GM21390 (cell line): ENCODE measurements around the gene TXNIP.

ENCODE experiments used
- ATAC-seq: cut with Tn5 transposase; IDR thresholded peaks from one replicate; pipeline ENCODE4 v1.9.1; 2021; ENCODE audit not compliant: unreplicated experiment

TXNIP gene

DNA sequence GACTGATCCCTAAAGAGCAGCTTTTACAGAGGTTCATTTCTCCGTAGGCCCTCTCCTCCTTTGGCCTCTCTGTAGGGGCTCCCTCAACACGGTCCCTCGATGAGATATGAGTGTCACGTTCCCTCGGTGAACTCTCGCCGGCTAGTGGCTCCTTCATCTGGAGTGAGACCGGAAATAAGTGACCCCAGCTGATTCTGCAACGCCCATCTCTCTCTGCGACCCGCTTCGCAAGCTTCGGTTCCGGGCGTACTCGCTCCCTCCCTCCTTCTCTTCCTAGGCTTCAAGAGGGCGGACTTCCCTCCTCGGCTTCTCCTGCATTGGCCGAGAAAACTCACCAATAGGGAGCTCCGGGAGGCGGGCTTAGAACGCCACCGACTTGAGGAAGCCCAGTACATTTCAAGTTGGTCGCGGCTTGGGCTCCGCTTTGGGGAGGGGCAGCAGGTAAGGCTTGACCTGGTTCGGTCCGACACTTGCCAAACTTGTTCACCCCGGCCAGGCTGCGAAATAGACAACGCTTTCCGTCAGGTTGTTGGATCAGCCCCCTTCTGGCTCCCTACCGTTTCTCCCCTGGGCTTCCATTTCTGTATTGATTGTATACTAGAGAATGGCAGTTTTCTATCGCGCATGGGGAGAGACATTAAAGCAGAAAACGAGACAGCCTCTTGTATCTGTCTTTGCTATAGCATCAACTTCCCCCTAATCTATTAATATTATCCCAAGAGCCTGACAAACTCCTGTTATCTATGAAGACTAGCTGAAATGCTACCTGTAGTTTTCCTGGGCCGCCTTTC lies 31.9 kb downstream of the TXNIP start, which contains the start of the genes ANKRD34A and POLR3GL:
ANKRD34A (minus strand) TSS at position 248 of the 791 bp plus-strand sequence. CDS start 2,816 bp downstream, outside the sequence.
POLR3GL (plus strand) TSS at position 363 of the 791 bp plus-strand sequence. CDS start 10,176 bp downstream, outside the sequence.
- peak; percentile 84 for ATAC-seq

DNA sequence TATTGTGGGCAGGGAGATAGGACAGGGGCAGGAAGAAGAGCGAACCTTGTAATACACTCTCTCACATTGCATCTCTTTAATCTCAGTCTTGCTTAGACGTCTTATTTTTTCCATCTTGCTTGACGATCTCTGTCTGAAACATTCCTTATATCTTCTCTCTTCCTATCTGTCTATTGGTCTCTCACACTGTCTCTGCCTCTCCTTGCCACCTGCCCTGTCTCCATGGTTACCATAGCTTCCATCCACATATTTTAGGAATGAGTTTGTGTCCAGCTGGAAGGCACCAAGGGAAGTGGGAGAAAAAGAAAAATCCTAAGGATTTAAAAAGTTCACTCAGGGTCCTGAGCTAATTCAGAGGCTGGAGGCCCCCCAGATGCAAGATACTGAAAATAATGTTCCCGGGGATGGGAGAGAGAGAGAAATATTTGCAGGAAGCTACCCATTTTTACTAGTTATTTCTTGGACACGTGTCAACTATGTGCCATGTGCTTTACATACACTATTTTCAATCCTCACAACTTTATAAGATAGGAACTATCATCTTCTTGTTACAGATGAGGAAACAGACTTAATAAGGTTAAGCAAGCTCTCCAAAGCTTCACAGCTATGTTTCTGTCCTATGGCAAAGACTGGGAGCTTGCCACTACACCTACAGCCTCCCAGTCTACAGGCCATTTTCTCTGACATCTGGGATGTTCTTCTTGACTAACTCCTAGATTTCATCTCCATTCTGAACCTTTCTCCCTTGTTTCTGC lies 32.9 kb downstream of the TXNIP start:
- ATAC-seq: no peak

DNA sequence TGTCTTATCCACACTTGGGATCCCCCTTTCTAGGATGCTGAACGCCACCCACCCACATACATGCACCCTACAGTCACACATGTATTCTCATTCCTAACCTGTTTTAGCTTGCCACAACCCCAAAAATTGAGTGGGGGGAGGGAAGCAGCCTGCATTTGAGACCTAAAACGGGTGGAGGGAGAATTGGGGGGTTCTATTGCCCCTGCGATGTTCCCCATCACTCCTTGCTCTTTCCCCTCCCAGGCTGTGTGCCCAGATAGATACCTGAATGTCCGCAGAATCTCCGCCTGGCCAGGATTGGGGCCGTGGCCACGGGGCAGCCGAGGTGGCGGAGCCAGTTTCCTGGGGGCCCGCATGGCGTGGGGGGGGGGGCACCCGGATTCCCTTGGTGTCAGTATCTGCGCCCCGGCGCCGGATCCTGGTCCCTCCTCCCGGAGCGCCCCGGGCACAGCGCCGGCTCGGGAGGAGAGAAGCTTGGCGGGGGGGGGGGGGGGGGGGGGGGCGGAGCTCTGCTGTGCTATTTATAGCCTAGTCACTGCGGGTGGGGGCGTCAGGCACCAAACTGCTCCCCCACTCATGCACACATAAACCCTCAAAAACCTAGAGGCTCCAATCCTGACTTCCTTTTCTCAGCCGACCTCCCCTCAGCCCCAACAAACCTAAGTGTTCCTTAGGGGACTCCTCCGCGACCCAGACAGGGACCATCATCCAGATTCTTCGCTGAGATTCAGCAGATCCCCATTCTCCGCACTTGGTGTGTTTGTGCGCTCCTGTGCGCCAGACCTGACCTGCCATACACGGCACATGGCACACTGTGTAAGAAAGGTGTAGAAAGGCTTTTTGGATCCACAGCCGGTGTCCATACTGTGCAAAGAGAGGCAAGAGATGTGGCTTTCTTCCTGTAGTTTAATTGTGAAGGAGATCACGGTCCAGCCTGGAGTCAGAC lies 33.9 kb downstream of the TXNIP start:
- no peak for ATAC-seq

DNA sequence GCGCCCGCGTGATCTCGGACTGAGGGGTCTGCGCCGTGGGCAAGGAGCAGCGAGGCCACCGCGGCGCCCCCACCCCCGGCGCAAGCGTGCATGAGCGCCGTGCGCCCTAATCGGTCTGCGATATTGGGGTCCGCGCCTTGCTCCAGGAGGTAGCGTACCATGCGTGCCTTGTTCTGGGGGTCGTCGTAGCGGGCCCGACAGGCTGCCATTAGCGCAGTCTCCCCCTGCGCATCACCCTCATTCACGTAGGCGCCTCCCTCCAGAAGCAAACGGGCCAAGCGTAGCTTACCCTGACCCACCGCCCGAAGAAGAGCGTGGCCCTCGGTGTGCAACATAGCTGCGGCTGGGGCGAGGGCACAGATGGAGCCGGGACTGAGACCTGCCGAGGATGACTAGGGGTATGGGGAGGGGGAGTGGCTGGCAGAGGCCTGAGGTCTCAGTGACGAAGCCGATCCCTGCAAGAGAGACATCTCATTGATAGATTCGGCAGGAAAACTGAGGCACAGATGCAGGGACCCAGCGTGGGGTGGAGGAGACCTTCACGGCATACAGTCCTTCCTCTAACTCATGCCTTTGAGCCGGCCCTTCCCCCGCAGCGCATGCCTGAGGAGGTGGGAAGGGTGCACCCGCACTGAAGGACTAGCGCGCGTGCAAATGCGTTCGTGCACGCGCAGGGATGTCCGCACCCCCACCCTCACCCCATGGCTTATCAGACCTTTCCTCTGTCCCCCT lies 34.8 kb downstream of the TXNIP start:
- ATAC-seq: no peak

DNA sequence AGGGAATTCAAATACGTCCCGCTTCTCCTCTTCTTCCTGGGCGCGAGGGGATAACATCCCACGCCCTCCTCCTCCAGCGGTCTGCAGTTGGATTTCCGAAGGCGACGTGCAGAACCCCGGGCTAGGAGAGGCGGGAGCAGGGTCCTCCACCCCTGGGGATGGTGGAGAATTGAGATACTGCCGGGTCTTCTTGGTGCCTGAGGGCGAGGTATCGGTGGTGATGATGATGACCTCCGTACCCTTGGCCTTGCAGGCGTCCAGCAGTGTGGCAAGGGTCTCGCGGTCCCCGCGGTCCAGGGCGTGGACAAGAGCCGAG lies 35.3 kb downstream of the TXNIP start:
- no peak for ATAC-seq

DNA sequence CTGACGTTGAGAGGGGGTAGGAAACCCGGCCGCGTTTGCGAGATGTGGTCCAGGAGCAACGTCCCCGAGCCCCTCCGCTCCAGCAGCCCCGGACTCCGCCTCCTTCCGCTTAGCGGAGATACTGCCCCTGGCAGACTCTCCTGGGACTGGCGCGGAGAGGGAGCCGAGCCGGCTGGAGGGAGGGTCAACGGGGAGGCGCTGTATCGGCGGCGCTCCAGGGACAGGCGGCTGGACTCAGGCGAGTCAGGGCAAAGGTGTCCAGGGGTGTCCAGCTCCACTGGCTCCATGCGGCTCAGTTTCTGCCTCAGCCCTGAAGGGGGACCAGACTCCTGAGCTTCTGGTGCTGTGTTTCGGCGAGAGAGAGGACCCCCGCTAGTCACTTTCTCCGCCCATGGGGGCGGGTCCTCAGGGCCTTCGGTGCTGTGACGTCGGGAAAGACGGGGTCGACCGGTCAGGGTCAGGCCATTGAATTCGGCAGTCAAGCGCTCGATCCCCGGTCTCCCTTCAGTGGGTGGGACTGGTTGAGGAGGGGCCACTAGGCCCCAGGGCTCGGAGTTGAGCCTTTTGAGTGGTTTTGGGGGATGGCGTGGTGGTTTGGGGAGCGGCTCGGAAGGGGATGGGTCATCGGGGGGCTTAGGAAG lies 35.8 kb downstream of the TXNIP start:
- ATAC-seq: no peak

DNA sequence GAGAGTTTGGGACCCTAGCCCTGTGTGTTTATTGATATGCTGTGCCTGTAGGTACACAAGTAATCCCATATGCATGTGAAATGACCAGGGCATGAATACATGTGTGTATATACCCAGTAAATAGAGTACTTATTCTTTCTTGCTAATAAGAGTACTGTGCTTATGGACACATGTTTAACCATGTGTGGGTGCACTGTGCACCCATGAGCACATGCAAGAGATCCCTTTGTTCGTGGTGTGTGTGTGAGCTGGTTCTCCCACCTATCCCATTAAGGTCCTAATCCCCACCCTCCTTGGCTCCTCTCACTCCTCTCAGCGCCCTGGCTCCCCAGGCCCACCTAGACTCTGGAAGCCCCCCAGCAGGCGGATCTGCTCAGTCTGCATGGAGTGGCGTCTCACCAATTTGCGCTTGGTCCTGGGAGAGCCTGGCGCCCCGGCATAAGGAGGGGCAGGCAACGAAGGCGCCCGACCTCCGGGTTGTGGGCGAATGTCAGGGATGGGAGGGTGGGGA lies 36.4 kb downstream of the TXNIP start:
- ATAC-seq: no peak

DNA sequence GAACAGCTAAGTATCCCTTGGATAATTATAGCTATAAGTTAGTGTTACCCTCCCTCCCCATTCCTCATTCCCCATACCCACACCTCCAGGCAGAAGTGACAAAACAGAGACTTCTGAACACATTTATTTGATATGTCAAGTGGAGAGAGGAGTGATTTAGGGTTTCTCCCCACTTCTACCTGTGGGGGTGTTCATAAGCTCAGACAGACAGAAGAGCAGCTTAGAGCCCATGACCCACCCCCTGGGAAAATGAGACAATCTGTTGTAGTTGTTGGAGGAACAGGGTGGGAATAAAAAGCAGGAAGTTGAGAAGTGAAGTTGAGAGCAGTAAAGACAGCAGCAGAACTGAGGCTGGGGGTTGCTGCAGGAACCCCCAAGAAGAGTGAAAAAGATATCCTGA lies 37.0 kb downstream of the TXNIP start:
- no peak for ATAC-seq

DNA sequence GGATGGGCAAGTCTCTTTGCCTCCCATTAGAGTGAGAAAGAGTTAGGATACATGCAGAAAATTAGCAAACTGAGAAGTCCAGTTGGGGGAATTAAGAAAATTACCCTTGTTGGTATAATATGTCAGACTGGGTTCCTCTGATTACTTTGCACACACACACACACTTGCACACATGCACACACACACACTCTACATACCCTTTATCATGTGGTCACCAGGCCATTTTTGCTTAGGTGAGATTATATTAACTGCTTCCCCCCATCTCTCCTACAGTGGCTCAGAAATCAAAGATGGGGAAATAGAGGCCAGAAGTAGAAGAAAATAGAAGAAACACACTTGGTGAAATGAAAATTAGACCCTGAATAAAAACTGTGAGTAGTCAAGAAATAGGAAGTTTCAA lies 37.6 kb downstream of the TXNIP start:
- ATAC-seq: no peak

DNA sequence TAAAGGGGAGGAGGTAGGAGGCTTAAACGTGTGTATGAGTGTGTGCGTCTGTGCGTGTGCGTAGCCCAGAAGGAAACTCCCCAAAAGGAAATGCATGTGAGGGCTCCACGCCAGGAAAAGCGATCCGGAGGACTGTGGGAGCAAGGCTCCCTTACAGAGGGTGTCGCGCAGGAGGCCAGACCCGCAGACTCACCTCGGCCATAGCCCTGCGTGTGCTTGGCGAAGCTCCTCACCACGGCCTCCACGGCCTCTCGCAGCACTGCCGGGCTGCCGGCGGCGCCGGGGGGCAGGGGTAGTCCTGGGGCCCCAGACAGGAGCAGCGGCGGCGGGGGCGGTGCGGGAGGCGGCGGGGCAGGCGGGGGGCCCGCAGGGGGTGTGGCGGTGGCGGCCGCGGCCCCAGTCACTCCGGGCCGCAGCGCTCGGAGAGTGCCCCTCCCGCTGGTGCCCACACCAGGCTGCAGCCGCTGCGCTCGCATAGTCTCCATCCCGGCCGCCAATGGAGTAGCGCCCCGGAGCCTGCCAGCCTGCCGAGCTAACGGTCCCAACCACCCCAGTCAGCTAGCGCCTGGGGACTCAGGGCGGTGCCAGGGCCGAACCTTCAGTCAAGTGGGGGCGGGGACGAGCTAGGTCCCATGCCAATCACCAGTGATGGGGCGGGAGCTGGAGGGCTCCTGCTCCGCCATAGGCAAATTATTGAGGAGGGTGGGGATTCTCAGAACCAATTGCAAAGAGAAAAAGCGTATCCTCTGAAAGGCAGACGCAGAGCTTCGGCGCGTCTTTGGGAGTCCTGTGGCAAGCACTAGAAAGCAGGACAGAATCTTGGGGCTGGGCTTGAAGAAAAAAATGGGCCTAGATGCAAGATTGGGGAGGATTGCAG lies 38.7 kb downstream of the TXNIP start, which contains the start of gene LIX1L:
LIX1L (minus strand) TSS at position 575 of the 877 bp plus-strand sequence; CDS start at position 485, 90 bp downstream.
- peak; percentile 83 for ATAC-seq

DNA sequence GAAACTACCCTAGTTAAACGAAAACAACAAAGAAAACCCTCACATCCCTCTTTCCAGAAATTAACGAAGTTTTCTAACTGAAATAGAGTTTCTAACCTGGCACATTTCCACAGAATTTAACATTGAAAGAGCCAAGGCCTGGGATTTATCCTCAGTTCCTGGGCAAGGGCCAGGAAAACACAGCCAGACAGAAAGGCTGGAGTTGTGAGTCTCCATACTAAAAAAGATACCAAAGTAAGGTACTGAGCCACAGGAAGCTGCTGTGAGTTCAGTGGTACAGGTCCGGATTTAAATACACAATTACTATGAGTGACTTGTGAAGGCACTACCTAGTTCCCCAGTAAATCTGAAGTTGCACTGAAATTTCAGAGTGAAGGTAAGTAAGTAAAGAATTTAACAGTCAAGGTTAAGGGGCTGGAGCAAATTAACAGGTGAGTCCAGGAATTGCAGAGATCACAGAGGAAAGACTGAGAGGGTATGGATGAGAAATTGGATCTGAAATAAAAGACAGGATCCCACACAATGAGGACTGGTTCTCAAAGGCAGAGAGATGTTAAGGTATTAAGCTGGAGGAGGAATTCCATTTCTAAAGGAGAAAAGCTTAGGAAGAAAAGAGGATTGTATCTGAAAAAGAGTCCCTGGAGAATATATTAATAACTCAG lies 39.5 kb downstream of the TXNIP start:
- ATAC-seq: no peak

DNA sequence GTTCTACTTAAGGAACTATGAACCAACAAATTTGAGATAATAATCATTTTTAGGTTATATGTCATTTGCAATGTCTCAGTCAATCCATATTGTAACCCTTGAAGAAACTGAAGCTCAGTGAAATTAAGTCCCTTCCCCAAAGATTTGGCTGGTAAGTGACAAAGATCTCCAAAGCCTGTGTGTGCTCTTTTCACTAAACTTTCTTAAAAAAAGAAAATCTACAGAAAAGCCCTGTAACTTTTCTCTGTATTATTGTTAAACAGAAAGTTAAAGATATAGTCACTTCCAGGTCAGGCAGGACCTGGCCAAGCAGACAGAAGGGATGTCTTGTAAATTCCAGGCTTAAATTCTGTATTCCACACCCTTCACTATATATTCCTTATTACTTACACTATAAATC lies 40.0 kb downstream of the TXNIP start:
- no peak for ATAC-seq

DNA sequence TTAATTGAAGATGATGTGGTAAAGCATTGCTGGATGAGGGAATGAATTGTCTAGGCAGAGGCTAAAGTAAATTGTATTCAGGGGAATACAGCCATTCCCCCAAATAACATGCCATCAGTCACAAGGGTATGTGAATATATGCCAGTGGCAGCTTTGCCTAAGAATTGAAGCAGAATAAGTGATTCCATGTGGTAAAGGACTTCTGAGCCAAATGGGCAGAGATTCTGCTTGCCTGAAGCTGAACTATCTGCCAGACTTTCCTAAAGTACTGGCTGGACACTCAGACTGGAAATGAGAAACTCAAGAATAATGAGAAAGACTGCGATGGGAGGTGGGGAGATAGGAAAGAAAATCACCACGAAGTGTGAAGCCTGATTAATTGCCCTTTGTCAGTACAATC lies 40.9 kb downstream of the TXNIP start:
- no peak for ATAC-seq

DNA sequence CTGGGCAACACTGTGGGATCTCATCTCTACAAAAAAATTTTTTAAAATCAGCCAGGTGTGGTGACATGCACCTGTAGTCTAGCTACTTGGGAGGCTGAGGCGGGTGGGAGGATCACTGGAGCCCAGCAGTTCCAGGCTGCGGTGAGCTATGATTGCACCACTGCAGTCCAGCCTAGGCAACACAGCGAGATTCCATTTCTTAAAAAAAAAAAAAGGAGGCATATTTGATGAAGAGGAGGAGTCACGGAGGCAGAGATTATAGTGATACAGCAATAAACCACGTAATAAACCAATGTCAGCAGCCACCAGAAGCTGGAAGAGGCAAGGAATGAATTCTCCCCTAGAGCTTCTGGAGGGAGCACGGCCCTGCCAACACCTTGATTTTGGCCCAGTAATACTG lies 42.5 kb downstream of the TXNIP start:
- ATAC-seq: no peak

DNA sequence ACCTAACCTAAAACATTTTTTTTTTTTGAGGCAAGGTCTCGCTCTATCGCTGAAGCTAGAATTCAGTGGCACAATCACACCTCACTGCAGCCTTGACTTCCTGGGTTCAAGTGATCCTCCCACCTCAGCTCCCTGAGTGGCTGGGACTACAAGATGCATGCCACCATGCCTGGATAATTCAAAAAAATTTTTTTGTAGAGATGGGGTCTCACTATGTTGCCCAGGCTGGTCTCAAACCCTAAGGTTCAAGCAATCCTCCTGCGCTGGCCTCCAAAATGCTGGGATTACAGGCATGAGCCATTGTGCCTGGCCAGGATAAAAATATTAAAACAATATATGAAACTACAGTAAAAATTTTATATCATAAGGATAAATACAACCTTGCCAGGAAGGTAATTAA lies 43.5 kb downstream of the TXNIP start:
- no peak for ATAC-seq

DNA sequence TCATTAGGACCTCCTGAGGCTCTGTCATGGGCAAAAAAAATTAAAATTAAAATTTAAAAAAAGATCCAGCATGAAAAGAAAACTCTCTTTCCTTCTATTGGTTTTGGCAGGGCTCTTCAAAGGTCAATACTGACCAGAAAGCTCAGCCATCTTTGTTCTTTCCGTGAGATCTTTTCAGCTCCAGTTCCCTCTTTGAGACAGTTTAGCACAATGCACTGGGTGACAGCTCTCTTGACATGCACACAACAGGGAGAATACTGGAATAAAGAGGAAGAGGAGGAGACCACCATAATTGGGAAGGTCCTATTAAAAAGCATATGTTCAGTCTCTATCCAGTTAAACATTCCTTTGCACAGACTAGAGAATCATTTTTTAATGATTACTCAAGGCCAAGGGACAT lies 44.9 kb downstream of the TXNIP start:
- ATAC-seq: no peak

DNA sequence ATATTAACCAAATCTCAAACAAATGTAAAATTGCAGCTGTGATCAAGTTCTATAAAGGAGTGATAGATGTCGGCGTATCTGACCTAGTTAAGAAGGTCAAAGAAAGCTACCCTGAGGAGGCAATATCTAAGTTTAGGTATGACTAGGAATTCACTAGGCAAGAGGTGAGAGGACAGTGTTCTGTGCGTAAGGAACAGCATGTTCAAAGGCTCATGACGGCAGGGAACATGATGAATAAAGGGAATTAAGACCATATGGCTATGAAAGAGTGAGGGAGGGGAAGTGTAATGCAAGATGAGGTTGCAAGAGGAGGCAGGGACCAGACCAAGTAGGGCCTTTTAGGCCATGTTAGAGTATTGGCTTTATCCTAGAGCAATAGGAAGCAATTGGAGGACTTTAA lies 47.2 kb downstream of the TXNIP start:
- ATAC-seq: no peak

DNA sequence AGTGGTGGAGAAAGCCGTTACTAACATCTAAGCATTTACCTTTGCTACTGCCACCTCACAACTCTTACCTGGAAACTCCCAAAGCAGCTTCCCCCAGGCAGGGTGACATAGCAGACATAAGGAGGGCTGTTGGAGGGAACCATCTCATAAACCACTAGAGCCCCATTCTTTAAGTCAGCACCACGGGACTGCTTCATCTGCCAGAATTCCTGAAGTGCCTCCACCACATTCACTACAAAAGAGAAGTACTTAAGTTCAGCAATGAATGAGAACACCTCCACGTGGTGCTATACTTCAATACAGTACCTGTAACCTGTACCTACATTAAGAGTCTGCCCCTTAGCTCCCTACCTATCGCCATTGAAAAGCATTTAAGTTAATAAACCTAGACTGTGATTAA lies 48.8 kb downstream of the TXNIP start:
- no peak for ATAC-seq
